ENCODE data around the gene CPO.
A peak's percentile ranks its signal among the peaks of the same experiment; 100 is the strongest.

Gene CPO

DNA sequence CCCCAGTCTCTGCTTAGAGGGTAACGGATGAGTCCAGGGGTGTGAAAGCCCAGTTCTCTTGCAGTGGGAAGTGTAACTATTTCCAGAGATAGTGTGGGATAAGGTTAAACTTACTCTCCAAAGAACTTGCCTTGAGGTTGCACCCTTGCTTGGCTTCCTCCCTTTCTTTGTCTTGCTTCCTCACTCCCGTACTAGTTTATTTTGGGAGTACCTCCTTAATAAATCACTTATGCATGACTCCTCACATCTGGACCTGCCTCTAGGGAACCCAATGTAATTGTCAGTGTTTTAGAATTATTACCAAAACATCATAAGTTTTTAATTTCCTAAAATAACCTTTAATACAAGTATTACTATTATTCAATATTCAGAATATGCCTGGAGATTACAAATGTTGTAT, 35.2 kb downstream of the CPO start:
- no peak for DNase-seq (ENCODE audit: low read depth)

DNA sequence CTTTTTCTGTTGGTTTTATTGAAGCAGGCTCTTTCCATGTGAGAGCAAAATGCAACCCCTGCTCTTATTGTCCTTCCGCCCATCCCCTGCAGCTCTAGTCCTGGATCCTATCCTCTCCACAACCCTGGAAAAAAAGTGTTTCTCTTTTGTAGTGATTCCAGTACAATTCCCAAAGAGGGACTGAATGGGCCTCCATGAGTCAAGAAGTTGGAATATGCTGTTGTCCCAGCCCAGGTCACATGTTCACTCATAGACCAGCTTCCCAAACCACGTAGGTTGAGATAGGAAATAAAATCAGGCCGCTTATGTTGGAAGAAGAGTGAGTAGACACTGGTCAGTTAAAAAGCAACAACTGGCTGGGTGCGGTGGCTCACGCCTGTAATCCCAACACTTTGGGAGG, 39.4 kb downstream of the CPO start:
- no peak for DNase-seq (ENCODE audit: low read depth)

DNA sequence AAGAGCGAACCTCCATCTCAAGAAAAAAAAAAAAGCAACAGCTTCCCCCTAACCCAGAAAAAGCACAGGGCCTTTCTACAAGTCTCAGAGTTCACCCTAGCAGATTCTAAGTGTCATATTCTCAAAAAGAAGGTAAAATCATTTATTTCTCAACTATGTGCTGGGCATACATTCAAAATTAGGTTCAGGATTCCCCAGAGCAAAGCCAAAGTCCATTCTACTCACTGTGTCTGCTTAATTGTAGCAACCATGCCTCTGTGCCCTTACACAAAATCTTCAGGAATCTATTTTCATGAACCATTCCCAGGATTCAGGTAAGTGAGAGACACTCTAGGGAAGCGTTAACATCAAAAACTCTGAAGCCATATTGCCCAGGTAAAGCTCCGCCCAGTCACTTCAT, 40.0 kb downstream of the CPO start:
- DNase-seq (ENCODE audit: low read depth): no peak

DNA sequence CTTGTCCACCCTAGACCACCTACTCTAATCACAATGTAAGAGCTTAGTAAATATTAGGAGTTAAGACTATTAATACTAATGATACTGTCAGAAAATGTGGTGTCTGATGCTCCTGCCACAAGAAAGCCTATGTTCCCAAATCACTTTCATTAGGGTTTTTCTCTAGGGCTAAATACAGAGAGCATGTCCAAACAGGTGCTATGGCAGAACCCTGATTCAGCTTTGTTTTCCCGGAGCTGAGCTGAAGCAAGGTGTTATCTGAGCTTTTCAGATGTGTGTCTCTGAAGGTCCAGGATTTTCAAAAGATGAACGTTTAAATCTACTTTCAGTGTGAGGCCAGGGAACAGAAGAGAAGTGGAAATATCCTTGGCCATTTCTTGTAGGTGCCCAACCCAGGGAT, 40.6 kb downstream of the CPO start:
- DNase-seq (ENCODE audit: low read depth): no peak

DNA sequence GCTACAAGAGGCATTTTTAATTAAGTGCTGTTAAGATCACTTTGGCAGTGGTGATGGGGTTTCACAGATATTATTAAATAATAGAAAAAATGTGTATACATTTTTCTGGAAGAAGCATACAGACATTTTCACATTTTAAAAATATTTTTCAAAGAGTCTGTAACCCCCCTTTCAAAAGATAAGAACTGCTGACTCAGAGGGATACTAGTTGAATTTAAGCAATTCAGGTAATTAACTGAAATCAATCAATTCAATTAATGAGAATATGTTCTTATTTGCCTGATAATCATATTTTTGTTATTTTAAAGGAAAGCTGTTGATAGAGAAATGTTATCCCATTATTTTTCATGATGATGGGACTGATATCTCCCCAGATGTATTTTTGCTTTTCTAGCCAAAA, 41.1 kb downstream of the CPO start:
- no peak for DNase-seq (ENCODE audit: low read depth)

DNA sequence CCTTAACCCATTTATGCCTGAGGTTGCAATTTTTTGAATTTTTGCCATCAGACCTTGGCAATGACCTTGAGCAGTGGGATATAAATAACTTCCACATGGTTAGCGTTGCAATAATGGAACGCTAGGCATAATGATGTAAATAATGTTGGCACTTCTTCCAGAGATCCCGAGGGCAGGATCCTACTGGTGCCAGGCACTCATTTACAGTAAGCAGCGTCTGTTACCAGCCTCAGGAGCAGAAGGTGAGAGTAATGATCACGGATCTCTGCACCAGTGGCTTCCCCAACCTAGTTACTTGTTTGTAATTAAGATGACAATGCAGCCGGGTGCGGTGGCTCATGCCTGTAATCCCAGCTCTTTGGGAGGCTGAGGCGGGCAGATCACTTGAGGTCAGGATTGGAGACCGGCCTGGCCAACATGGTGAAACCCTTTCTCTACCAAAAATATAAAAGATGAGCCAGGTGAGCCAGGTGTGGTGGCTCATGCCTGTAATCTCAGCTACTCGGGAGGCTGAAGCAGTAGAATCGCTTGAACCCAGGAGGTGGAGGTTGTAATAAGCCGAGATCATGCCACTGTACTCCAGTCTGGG, 41.9 kb downstream of the CPO start:
- no peak for DNase-seq (ENCODE audit: low read depth)

DNA sequence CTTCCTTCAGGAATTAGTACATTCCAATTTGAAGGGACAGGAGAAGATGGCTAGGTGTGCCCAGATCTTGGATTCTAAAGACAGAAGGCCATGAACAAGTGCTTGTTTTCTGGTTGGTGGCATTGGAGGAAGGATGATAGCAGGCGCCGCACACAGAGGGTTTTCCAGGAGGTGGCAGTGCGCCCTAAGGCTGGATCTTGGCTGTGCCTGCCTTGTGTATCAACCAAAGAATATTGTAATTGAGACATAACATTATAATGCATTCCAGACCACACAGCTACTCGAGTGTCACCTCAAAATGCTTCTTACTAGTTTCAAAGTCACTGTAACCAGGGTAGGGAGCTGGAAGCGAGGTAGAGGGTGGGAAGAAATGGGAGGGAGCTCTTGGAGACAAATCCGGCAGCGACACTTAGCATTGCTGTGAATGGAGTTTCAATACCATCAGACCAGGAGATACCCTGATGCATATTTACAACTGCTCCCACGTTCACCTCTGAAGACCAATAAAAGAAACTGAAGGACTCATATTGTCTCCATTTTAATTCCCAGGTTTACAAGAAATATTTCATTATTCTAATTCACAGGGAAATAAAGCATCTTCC, 42.5 kb downstream of the CPO start:
- DNase-seq (ENCODE audit: low read depth): peak; percentile 11

DNA sequence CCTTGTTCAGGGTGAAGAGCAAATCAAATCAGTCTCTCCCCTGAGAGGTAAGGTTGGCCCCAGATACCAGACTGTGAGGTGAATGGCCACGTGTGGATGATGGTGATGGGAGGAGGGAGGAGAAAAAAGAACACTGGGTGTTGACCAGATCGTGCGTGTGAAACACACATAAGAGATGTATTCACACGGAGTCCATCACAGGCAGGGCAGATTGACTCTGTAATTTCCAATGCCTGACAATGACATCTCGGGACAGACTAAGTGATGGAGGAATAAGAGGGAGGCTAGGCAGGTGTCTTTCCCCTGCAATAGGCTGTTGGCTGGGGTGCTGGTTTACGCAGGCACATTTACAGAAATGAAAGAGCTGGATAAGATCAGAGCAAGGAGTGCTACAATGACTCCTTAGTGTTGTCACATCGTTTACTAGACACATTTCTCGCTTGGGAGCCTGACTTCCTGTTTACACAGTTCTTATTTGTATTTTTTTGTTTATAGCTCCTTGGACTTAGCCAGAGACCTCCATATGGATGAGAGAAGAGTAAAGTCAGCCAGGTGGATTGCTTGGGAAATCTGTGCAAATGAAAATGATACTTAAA, 43.1 kb downstream of the CPO start:
- DNase-seq (ENCODE audit: low read depth): no peak

DNA sequence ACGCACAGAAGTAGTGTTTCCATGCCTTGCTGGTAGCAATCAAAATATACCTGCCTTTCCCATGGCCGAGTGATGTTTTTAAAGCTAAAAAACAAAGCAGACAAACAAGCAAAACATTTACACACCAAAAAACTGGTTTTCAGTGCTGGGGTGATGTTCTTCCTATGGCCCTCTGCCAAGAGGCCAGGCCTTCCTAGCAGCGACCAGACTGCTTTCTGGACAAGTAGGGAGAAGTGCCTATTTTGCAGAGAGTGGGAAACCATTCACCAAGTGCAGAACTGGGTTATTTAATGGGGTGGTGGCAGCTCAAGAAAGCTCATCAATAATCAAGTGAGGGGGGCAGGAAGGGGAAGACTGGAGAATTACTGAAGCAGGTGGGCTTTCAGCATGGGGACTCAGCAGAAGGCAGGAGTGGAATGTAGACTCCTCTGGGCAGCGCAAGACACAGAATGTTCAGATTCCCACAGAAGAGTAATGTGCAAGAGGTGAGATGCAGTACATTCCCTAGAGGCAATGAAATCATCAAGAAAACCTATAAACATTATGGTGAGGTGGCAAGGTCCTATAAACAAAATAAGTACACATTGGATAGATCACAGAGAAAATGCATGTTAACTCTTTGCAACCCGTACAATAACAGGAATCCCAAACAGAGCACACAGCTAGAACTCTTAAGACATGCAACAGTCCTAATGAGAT, 44.0 kb downstream of the CPO start:
- no peak for DNase-seq (ENCODE audit: low read depth)

DNA sequence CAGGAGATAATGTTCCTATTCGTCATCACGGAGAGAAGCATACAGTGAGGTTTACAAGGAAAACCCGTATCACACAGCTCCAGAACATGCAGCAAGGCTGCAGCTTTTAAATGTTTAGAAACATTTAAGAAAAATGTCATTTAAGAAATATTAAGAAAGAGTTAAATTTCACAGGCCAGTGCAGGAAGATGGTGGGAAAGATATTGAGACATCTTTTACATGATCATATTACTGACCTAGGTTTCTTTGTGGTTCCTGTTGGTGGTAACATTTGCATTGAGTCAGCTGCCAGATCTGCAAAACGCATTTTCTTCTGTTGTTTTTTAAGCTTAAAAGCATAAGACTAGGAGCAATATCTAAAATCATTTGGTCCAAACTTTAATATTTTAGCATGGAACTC, 44.9 kb downstream of the CPO start:
- no peak for DNase-seq (ENCODE audit: low read depth)

DNA sequence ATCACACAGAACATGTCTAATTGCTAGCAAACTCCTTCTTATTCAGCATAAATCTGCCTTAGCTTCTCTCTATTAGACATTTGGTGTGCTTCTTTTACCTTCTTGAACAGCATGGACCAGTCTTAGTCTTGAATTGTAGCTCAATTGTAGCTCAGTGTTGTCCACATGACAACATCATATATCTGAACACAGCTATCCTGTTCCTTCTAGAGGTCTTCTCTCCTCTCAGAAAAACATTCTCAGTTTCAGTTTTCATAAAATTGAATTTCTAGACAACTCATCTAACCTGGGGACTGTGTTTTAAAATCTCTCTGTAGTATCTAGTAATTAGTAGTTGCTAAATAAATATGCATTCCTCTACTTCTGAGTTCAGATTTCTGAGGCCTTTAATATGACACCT, 47.6 kb downstream of the CPO start:
- no peak for DNase-seq (ENCODE audit: low read depth)

DNA sequence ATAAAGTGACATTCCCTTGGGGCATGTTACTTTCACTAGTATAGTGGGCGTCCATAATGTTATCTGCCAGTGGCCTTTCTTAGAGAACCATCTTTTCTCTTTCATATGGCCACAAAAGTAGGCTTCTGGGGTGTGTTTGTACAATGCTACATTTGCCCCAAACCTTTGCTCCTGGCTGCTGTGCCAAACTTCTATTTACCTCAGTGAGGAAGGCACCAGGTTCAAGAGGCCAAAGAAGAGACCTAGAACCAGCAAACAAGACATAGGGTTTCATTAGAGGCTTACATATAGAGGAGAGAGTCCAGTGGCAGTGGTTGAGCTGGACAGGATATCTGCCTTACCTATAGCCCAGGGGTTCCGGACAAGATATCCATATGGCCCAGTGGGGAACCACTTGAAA, 48.5 kb downstream of the CPO start:
- DNase-seq (ENCODE audit: low read depth): no peak

DNA sequence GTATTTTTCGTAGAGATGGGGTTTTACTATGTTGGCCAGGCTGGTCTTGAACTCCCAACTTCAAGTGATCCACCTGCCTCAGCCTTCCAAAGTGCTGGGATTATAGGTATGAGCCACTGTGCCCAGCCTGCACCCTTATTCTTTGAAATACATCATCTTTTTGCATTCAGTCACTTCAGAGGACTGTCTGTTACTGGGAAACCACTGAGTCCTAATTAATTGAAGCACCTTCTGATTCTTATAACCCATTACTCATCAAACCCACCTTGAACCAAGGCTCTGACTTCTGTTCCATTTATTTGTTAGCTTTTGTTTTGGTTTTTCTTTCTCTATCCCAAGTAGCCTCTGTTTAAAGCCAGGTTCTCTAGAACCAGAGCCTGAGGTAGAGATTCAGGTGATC, 49.6 kb downstream of the CPO start:
- DNase-seq (ENCODE audit: low read depth): no peak

DNA sequence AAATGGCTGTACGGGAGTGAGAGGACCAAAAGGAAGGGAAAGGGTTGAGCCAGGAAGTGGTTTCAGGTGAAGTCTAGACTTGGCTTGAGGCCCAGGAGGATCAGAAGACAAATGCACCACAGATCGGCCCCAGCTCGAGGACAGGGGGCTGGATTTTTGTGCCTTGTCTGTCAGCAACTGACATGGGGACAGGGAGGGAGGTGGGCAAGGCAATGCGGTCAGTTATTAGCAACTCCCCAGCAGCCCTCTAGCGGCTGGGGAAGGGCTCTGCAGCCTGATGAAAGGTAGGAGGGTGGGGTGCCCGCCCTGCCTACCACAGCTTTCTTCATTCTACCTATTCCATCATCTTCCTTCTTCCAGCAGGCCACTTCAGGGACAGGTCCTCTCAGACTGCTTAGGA, 50.0 kb downstream of the CPO start:
- DNase-seq (ENCODE audit: low read depth): no peak

DNA sequence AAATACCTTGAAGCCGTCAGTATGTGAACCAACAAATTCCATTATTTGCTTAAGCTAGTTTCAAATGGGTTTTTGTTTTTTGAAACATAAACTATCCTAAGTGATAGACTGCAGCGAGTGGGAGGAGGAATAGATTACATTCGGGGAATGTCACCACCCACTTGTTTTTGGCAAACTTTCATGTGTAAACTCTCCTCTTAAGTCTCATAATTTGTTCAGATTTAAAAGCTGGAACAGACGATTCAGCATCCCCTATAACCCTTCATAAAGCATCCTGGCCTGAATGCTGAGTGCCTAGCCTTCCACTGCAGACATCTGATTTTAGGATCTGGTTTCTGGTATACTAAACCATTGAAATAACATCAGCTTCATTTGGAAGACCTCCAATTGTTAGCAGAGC, 51.0 kb downstream of the CPO start:
- DNase-seq (ENCODE audit: low read depth): no peak

DNA sequence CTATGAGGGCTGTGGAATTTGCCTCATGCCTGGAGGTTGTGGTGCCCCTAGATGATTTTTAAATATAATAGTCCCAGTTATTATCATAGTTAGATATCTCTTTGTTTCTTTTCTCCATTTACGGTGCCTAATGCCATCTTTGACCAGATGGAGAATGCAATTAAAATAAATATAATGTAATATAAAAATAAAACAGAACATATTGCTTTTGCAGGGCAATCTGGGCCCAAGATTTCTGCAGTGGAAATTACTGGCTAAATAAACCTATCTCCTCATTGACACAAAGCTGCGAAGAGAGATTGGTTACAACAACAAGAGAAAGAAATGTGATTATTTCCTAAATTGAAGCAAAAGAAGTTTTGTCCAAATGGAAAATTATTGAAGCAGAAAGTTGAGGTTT, 51.8 kb downstream of the CPO start:
- DNase-seq (ENCODE audit: low read depth): no peak

DNA sequence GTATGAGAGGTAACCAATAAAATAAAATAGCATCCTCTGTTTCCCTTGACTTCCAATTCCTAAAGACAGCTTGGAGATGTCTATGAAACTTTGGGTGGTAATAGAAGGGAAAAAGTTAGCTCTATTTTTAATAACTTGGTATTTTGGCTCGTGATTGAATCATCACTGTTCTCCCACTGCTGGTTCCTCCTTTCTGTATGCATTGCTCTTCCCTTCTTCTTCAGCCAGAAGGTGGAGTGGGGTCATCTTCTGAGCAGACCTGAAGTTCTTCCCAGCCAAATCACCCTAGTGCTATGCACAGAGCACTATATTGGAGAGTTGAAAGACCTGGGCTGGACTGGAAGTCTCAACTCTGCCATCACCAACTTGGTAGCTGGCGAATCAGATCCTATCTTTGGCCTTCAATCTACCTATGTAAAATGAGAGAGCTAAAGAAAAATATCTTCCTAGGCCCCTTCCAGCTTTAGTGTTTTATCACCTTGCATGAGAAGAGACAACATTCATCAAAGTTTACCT, 54.1 kb downstream of the CPO start:
- DNase-seq (ENCODE audit: low read depth): no peak

DNA sequence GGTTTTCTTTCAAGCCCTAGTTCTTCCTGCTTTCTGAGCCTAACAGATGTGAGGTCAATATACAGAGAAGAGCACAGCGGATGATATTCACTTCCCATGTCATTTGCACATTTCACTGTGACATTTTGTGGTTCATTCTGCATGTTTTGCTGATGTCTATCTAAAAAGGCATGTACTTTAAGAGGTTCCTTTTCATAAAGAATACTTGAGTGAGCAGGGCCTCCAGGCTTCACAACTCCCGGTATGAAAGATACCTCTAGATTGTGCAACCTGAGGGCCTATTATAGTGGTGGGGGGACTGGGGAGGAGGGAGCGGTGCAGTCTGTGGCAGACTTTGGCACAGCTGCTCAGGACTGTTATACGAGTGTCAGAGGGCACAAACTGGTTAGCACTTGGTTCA, 54.6 kb downstream of the CPO start:
- DNase-seq (ENCODE audit: low read depth): no peak

DNA sequence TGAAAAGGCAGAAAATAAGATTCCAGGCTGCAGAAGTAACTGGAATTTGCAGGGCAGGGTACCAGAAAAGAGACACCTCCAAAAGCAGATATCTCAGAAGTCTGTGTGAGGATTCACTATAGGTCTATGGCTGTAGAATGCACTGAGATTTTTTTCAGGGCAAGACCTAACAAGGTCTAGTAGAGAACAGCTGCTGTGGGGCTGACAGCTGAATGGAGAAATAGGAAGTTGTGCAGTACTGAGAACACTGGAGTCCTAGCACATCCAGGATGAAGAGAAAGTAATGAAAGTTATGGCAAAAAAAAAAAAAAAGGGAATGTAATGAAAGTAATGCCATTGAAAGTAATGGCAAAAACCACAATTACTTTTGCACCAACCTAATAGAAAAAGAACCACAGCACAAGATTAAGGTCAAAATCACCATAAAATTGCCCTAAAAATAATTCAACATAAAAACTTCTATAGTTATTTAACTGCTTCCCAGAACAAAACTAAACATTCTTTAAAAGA, 57.3 kb downstream of the CPO start:
- DNase-seq (ENCODE audit: low read depth): no peak

DNA sequence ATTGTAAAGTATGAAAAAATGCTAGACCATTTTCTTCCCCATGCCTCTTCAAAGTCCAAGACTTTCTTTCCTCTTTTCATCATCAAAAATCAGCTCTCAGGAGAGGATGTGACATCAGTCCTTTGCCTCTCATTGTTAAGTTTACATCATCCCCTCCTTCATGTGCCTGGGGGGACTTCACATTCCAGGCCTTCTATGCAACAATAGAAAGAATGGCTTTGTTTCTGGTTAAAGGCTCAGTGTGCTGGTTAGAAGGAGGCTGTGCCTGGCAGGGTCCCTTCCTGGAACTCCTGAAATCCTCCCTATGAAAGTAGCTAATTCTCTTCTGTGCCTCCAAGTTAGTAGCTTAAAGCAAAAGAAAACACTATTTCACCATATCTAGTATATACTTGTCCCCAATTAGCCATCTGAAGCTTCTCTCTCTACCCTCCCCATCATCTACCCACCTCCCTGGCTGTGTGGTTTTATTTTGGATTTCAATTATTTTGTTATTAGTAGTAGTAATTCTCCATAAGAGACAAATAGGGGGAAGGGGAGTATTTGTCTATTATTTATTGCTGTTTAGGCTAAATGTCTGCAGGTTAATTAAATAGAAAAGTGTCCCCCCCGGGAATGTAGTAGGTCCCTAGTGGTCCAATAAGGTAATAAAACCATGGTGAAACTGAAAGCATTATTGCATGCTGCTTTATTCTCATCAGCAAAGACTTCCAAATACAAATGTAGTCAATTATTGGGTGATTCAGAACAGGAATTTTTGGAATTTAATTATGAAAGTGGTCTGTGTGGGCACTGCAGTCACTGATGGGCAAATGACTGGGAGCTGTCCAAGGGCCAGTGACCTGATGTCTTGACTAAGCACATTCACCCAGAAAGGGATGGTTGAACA, 69.0 kb downstream of the CPO start:
- no peak for DNase-seq (ENCODE audit: low read depth)

DNA sequence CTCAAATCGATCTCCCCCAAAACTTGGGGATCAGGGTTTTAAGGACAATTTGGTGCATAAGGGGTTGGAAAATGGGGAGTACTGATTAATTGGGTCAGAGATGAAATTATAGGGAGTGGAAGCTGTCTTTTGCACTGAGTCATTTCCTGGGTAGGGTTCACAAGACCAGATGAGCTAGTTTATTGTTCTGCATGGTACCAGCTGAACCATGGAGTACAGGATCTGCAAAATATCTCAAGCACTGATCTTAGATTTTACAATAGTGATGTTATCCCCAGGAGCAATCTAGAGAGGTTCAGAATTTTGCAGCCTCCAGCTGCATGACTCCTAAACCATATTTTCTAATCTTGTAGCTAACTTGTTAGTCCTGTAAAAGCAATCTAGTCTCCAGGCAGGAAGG, 73.1 kb downstream of the CPO start:
- DNase-seq (ENCODE audit: low read depth): no peak

DNA sequence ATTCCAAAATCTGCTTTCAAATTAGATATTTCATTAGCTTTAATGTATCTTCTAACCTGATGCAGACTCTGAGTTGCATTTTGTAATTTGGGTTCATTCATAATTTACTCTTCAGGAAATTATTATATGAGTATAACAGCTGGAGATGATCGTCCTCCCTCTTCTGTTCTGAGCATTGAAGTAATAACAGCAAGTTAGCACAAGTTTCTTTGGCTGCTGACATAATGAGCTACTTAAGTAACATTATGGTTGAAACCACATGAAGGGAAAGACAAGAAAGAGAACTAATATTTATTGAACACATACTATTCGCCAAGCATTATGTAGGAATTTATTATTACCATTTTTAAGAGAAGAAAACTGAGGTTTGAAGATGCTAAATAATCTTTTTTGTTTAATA, 75.1 kb downstream of the CPO start:
- DNase-seq (ENCODE audit: low read depth): no peak
